Measurements from ENCODE around the gene DCDC2B. TPM values are rescaled to one million over a fixed set of nuclear protein-coding genes. Genes with fewer than 3 reads are reported as not detected.
"Not testable (repeated sequence)": the region's sequence is repeated elsewhere in the genome, so short reads cannot be mapped to it uniquely, and the experiment has no call there.

The DCDC2B gene
- total RNA-seq, 1 donor from 2014 or later = not detected

DNA sequence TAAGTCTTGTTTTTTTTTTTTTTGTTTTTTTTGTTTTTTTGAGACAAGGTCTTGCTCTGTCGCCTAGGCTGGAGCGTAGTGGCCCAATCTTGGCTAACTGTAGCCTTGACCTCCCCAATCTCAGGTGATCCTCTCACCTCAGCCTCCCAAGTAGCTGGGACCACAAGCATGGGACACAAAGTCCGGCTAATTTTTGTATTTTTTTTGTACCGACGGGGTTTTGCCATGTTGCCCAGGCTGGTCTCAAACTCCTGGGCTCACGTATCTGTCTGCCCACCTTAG is 48.3 kb downstream of the DCDC2B start:
- no peak for DNase-seq (ENCODE audit: low read depth)
- H3K4me3 ChIP-seq (ENCODE audit: low read depth, low read length) = no peak overlapping the region
- TF ChIP-seq, protein P1, sequence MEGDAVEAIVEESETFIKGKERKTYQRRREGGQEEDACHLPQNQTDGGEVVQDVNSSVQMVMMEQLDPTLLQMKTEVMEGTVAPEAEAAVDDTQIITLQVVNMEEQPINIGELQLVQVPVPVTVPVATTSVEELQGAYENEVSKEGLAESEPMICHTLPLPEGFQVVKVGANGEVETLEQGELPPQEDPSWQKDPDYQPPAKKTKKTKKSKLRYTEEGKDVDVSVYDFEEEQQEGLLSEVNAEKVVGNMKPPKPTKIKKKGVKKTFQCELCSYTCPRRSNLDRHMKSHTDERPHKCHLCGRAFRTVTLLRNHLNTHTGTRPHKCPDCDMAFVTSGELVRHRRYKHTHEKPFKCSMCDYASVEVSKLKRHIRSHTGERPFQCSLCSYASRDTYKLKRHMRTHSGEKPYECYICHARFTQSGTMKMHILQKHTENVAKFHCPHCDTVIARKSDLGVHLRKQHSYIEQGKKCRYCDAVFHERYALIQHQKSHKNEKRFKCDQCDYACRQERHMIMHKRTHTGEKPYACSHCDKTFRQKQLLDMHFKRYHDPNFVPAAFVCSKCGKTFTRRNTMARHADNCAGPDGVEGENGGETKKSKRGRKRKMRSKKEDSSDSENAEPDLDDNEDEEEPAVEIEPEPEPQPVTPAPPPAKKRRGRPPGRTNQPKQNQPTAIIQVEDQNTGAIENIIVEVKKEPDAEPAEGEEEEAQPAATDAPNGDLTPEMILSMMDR (conservative IDR thresholded peaks at IDR 0.05; ENCODE audit: low read depth, low read length) = no peak

DNA sequence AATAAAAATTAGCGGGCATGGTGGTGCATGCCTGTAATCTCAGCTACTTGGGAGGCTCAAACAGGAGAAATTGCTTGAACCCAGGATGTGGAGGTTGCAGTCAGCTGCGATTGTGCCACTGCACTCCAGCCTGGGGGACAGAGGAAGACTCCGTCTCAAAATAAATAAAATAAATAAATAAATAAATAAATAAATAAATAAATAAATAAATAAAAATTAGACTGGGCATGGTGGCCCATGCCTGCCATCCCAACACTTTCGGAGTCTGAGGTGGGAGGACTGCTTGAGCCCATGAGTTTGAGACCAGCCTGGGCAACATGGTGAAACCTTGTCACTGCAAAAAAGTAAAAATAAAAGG is 54.3 kb downstream of the DCDC2B start:
- H3K4me3 ChIP-seq (ENCODE audit: low read depth, low read length); DNase-seq (ENCODE audit: low read depth): not testable (repeated sequence)

DNA sequence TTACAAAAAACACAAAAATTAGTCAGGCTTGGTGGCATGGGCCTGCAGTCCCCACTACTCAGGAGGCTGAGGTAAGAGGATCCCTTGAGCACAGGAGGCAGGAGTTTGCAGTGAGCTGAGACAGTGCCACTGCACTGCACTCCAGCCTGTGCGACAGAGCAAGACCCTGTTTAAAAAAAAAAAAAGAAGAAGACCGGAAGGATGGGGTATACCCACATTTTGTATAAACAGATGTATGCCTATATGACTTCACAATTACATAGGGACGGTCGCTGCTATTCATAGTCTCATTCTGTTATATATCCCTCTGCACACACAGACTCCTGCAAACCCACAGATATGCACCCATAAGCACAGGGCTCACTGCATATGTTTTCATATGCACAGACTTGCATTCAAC is 54.9 kb downstream of the DCDC2B start:
- DNase-seq (ENCODE audit: low read depth) = no peak
- TF ChIP-seq, protein P1 (conservative IDR thresholded peaks at IDR 0.05; ENCODE audit: low read depth, low read length) = no peak
- H3K4me3 ChIP-seq (ENCODE audit: low read depth, low read length) = no peak overlapping the region

Other genes with a start within 250 kb of the DCDC2B start
- gene KHDRBS1, start 195.2 kb upstream of the DCDC2B start, total RNA-seq = 69.6 and 139 TPM in 2 replicates
- 1.2 and 5.2 TPM in 2 replicates for gene TMEM39B, start 136.2 kb upstream of the DCDC2B start, total RNA-seq
- 39.9 and 48.0 TPM in 2 replicates for gene KPNA6, start 101.0 kb upstream of the DCDC2B start, total RNA-seq
- gene TXLNA, start 29.4 kb upstream of the DCDC2B start, total RNA-seq = 32.9 and 62.7 TPM in 2 replicates
- gene CCDC28B, start 8.5 kb upstream of the DCDC2B start, total RNA-seq = 11.9 and 14.1 TPM in 2 replicates
- gene IQCC, start 3.4 kb upstream of the DCDC2B start, total RNA-seq = 3.5 and 4.6 TPM in 2 replicates
- 12.2 and 14.4 TPM in 2 replicates for gene TMEM234, start 13.3 kb downstream of the DCDC2B start, total RNA-seq
- 338 and 472 TPM in 2 replicates for gene EIF3I, start 13.3 kb downstream of the DCDC2B start, total RNA-seq
- gene FAM167B, start 38.1 kb downstream of the DCDC2B start, total RNA-seq = 0.35 TPM in 1 of 2 replicates, not detected in the other
- 8.2 and 10.3 TPM in 2 replicates for gene LCK, start 42.2 kb downstream of the DCDC2B start, total RNA-seq
- 117 and 127 TPM in 2 replicates for gene HDAC1, start 83.0 kb downstream of the DCDC2B start, total RNA-seq
- gene MARCKSL1, start 127.1 kb downstream of the DCDC2B start, total RNA-seq = 190 and 199 TPM in 2 replicates
- 1.7 and 11.7 TPM in 2 replicates for gene FAM229A, start 153.4 kb downstream of the DCDC2B start, total RNA-seq
- gene TSSK3, start 153.4 kb downstream of the DCDC2B start, total RNA-seq = 0.58 TPM in 1 of 2 replicates, not detected in the other
- 56.7 and 61.1 TPM in 2 replicates for gene BSDC1, start 185.4 kb downstream of the DCDC2B start, total RNA-seq